SIG-M5 (cell line): ENCODE results near the gene NT5M.

Experiments
- DNase-seq: peaks from one replicate; lab custom pipeline; 2025; lab: John Stamatoyannopoulos, UW

The NT5M gene

DNA sequence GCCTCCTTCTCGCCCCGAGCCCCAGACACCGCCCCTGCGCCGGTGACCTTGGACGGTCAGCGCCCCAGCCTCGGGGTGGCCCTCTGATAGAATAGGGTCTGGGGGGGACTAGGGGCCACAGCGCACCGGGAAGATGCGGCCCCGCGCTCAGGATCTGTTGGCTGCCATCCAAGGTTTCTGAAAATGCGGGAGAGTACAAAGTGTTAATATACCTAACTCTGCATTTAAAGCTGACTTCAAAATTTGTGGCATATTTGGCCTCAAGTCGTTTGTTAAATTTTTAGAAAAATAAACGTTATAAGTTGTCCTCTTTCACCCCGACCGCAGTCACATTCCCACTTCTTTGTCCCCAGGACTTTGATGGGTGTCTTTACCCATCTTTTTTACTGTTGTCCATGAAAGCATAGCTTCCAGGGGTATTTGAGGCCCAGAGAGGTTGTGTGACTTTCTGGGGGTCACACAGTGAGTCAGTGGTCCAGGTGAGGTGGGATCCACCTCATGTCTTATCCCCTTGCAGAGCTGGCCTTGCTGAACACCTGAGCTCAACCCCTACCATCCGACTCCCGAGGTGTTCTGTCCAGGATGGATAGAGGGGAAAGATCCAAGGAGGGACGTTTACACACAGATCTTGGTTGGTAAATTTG lies 796 bp downstream of the NT5M start:
- DNase-seq: no peak

DNA sequence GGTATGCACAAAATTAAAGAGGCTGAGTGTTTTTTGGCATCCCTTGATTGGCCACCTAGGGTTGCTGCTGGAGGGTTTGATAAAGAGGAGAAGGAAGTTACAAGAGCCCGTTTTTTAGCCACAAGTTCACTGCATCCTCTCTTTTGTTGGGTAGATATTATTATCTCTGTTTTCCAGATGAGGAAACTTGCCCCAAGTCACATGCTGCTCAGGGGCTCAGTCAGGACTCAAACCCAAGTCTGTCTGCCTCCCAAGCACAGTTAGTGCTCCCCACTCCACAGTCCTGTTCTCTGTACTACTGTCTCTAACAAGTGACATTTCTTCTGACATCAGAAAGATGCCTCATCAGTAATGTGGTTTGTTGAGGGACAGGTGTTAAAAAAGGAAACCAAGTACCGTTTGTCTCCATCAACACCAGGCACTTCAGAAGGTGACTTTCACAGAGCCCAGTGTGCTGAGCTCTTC lies 1.4 kb downstream of the NT5M start:
- no peak for DNase-seq

GRCh38 chr17:17305281-17305801 lies 2.2 kb downstream of the NT5M start:
- peak; percentile 39 for DNase-seq

GRCh38 chr17:17309356-17309755 lies 6.2 kb downstream of the NT5M start:
- DNase-seq: no peak

- no peak for DNase-seq
These were observed 10.3 kb downstream of the NT5M start for GRCh38 chr17:17313350-17313991.

DNA sequence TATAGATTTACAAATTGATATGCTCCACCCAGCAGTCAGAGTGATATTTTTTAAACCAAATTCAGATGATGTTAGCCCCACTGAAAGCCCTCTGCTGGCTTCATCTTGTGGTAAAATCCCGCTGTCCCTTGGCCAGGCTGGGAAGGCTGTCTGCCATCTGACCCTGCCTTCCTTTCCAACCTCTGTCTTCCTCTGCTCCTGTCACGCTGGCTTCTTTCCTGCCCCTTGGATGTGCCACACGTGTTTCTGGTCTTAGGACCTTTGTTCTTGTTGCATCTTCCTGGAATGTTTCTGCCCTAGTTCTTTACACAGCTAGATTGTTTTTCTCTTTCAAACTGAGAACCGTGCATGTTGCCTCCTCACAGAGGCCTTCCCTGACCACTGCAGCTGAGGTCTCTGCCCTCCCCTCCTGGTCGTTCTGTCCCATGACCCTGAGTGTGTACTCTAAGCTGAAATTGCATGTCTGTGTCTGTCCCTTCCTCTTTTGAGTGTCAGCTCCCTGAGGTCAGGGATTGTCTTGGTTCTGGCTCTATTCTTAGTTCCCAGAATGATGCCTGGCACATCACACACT lies 11.4 kb downstream of the NT5M start:
- no peak for DNase-seq

GRCh38 chr17:17315142-17315821 lies 12.1 kb downstream of the NT5M start:
- no peak for DNase-seq

GRCh38 chr17:17320188-17320910 lies 17.2 kb downstream of the NT5M start:
- no peak for DNase-seq

DNA sequence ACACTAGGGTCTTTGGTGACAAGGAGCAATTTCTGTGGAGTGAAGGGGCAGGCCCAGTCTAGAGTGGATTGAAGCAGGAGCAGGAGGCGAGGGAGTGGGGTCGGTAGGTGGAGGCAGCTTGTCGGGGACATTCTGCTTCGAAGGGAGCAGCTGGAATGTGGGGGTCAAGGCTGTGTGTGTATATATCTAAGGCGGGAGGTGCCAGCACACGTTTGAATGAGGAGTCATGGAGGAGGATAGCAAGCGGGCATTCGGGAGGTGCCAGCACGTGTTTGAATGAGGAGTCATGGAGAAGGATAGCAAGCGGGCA lies 17.7 kb downstream of the NT5M start:
- no peak for DNase-seq

DNA sequence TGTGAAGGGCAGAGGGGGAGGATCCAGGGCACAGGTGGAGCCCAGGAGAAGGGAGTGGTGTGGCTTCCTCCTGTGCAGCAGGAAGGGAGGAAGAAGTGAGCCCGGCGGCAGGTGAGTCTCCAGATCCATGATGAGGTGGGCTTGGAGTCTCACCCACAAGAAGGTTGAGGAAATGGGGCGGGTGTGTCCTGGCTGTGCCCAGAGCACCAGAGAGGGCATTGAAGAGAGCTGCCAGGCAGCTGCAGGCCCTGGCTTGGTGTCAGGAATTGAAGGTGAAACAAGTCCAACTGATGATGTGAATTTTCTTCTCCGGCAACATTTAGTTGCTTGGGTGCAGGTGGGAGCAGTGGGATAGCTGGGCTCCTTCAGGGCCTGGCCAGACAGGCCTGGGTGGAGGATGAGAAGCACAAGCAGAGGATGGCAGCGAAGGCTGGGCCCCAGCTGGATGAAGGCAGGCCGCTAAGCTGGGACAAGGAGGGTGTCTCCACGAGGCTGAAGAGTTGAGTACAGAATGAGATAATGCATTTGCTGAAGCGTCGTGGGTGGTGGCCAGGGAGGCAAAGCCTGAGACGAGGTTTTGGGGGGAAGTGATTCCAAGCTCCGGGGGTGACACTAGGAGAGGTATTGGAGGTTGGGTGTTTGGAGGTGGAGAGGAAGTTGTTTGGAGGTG lies 18.3 kb downstream of the NT5M start:
- DNase-seq: no peak

DNA sequence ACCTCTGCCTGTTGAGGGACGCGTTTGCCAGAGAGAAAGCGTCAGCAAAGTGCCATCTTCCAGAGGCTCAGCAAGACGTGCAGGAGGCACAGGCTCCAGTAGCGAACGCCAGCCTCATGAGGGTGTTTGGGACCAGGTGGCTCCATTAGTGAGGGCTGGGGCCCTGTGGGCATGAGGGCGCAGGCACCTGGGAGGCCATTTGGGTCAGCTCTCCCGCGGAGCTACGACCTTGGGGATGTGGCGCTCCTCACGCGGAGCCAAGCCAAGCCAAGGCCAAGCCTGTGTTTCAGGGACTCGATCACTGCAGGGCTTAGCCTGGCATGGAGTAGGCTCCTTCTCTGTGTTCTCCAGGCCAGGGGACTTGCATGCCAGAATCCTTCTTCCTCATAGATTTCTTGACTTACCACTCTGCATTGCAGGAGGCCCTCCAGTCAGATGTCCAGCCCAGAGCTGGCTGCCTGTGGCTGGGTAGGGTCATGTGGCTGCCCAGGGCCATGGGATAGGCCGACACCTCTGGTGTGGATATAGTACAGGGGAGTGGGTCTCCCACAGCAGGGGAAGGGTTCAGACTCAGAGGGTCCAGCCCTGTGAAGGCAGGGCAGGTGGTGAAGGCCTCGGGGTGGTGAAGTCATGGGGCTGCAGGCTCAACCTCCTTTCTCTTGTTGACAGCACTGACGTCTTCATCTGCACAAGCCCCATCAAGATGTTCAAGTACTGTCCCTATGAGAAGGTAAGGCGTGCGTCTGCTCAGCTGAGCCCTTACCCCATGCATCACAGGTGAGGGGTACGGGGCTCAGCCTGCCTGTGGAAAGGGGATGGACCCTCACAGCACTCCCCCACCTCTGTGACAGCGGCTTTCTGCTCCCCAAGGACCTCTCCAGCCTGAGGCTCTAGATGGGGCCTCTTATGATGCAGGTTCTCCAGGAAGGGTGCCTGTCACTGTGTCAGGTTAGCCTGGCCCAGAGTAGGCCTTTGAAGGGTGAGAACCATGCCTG lies 19.6 kb downstream of the NT5M start:
- DNase-seq: no peak

- no peak for DNase-seq
These were observed 21.4 kb downstream of the NT5M start for GRCh38 chr17:17324616-17325015.

- DNase-seq: no peak
These were observed 22.1 kb downstream of the NT5M start for GRCh38 chr17:17325228-17325627.

GRCh38 chr17:17325816-17326215 lies 22.6 kb downstream of the NT5M start:
- no peak for DNase-seq

- DNase-seq: no peak
These were observed 23.2 kb downstream of the NT5M start for GRCh38 chr17:17326275-17326875.

GRCh38 chr17:17328251-17328650 lies 25.1 kb downstream of the NT5M start:
- no peak for DNase-seq

GRCh38 chr17:17341452-17341851 lies 38.3 kb downstream of the NT5M start:
- no peak for DNase-seq

DNA sequence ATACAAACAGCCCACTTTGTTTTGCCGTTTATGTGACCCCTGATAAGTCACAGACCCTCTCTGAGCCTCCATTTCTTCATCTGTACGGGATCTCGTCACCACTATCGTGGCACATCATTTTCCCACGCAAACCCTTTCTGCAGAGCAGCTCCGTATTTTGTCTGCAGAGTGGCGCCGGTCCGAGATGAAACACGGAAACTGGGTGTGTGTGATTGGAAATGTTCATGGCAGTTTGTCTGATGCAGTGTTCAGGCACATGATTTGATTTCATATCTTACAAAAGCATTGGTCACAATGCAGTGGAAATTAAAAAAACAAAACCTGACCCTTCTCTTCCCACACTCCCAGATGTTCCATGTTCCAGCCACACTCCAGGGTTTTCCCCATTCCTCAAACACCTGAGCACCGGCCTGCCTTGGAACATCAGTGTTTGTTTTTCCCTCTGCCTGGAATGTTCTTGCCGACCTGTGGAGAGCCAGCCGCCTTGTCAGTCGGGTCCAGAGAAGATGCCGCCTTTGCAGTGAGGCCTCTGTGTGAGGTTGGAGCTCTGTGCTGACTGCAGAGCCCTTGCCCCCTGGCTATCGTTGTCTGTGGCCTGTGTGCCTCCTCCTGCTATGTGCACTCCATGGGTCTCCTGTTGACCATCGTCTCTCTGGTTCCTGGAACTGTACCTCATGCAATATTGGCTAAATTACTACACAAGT lies 39.2 kb downstream of the NT5M start:
- DNase-seq: no peak

- DNase-seq: no peak
These were observed 40.1 kb downstream of the NT5M start for GRCh38 chr17:17343160-17343735.
